GM21367 (cell line): ENCODE measurements around the gene PSAPL1.

Experiments
- ATAC-seq: cut with Tn5 transposase; IDR thresholded peaks from one replicate; pipeline ENCODE4 v1.9.1; 2021; ENCODE audit not compliant: unreplicated experiment

PSAPL1 gene

GRCh38 chr4:7398104-7398423 lies 36.7 kb downstream of the PSAPL1 start:
- ATAC-seq = no peak

GRCh38 chr4:7397206-7398103 lies 37.3 kb downstream of the PSAPL1 start:
- ATAC-seq = no peak

DNA sequence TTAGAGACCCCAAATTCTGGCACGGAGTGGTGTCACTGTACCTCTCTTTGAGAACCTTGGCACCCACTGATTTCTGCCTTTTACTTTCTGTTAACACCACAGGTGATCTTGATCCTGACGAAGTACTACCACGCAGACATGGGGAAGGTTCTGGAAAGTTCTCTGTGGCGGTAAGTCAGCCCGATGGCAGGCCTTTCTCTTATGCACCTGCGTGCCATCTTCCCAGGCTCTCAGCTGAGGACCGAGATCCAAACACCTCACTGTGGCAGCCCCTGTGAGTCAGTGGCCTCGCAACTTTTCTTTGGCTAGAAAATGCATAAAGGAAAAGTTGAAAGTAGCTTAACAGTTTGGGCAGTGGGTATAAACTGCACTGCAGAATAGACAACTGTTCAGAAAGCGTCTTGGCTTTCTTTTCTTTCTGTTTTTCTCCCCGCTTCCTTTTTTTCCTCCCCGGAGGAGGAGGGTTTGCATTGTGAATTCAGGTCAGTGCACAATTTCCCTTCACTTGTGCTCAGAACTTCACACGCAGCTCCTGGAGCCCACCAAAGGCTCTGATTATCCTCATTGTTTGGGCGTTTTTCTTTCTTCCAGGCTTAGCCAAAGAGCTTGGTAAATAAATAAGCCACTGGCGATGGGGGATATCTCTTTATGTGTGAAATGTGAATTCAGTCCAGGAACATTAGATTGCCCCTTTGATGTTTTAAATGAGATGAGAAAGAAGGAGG lies 38.4 kb downstream of the PSAPL1 start:
- ATAC-seq = no peak

DNA sequence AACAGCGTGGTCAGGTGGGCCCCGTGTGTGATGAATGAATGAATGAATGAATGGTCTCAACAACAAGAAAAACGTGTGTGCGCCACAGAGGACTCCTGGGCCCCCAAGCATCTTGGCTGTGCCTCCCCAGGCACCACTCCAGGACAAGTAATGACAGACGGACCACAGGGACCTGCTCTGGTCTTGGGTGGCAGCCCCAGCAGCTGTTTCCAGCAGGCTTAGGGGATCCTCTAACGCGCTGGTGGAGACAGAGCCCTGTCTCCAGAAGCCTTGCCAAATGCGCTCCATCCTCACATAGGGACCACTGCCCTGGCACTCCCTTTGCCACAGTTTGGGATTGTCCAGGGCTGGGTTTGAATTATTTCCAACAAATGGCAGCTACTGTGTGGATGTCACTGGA lies 39.1 kb downstream of the PSAPL1 start:
- ATAC-seq = no peak

GRCh38 chr4:7394681-7395451 lies 39.9 kb downstream of the PSAPL1 start:
- no peak for ATAC-seq

- no peak for ATAC-seq
These were observed 40.8 kb downstream of the PSAPL1 start for GRCh38 chr4:7393601-7394575.

DNA sequence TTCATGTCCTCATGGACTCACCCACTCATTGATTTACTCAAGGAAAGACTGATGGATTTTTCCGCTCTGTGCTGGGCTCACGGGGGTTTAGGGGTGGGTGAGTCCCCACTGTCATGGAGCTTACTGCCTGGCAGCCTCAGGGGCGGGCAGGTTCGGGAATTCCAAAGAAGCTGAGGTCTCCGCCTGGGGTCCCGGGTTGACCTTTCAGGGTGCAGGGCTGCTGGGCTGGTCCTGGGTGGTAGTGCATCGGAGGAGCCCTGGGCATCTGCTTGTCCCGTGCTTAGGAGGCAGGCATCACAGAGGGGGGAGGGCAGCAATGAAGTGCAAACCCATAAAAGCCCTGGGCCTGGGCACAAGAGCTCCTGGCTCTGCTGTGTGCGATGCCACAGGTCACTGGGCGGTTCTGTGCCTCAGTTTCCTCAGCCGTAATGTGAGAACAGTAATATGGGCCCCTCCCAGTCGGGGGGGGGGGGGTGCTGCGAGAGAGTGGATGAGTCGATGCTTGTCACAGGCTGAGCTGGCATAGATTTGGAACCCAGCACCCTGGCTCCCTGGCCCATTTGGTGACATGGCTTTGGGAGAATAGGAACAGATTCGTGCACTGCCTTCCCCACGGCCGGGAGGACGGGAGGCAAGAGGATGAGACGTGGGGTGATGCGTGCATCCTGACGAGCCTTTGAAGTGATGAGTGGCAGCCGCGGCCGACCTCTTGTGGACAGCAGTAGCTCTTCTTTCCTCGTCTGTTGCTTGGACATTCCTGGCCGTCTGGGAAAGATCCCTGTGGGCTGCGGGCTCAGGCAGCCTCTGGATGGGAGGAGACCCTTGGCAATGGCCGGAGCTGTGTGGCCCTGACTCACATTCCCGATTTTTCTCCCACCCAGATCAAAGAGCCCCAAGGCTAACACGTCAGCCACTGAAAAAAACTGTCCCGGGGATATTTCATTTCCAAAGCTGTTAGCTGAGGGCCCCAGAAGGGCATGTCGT lies 42.0 kb downstream of the PSAPL1 start:
- no peak for ATAC-seq

GRCh38 chr4:7391637-7392437 lies 42.9 kb downstream of the PSAPL1 start:
- no peak for ATAC-seq

- no peak for ATAC-seq
These were observed 43.7 kb downstream of the PSAPL1 start for GRCh38 chr4:7390906-7391636.

- no peak for ATAC-seq
These were observed 44.4 kb downstream of the PSAPL1 start for GRCh38 chr4:7390336-7390735.

- no peak for ATAC-seq
These were observed 45.0 kb downstream of the PSAPL1 start for GRCh38 chr4:7389719-7390118.

- ATAC-seq = no peak
These were observed 45.5 kb downstream of the PSAPL1 start for GRCh38 chr4:7389101-7389701.

DNA sequence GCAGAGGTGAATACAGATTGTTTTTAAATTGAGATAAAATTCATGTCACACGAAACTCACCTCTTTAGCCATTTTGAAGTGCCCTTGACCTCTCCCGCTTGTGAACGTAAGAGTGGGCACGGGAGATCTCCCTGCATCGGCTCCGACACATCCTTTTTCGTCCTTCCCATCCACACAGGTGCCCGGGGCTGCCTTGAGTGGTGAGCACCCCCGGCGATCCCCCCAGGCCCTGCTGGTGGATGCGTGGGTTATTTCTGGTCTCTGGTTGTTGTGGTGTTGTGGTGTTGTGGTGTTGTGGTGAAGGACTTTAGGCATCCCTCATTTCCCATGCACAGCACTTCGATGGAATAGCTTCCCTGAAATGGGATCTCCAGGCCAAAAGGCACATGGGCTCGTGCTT lies 46.1 kb downstream of the PSAPL1 start:
- ATAC-seq = no peak

GRCh38 chr4:7387925-7388324 lies 46.8 kb downstream of the PSAPL1 start:
- ATAC-seq = no peak

DNA sequence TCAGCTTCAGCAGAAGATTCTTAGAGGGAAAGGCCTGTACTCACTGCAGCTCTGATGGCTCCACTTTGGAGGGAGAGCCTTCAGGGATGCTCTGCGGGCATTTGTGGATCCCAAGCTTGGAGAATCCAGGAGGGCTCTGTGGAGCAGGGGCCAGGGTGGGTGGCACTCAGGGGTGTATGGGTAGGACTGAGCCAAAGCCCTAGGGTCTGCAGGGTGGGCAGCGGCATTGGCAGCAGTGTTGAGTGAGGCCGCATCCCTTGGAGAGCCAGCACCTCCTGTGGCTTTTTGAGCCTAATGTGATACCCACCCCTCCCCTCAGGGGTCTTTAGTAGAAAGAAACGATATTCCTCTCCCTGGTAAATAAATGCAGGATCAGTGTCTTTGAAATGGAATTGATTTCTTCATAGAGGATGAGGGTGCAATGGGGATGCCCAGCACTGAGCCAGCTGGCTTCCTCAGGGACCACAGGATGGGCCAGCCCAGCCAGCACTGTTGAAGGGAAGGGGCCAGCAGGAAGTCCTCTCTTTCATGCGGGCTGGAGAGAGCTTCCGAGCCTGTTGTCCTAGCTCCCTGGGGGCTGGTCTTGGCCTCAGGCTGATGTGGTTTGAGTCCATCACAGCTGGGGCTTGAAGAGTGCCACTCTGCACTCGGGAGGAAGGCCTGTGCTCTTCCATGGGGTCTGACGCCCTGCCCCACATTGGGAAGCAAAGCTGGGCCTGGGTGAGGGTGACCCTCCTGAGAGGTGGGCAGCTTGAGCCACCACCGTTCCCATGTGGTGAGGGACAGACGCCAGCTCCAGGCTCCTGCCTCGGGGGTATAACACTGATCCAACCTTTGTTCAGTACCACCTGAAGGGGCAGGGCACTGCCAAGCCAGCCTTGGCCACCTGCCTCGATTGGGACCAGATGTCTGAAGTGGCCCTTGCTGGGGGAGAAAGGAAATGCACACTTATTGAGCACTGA lies 49.5 kb downstream of the PSAPL1 start:
- no peak for ATAC-seq
